Endothelial cell of hepatic sinusoid (primary cell): ENCODE measurements around the gene VTN.

Source experiments
- in situ Hi-C: cut with HindIII; loops from 2 replicates; pipeline ENCODE4 v1.10.0; 2017; ENCODE audit warnings: low sequenced_read_pairs

VTN gene

GRCh38 chr17:28324781-28325180 is 45.3 kb downstream of the VTN start:
- in situ Hi-C loops = no loop called here

GRCh38 chr17:28324267-28324745 is 45.8 kb downstream of the VTN start:
- in situ Hi-C loops = no loop called here

- in situ Hi-C loops = no loop called here
Observed at GRCh38 chr17:28320215-28321061, 49.7 kb downstream of the VTN start.

GRCh38 chr17:28319598-28319935 is 50.5 kb downstream of the VTN start:
- in situ Hi-C loops = loop anchor here (5.0 kb wide), 1 partner anchor 38 kb away; the partner anchor contains the start of gene POLDIP2

GRCh38 chr17:28318759-28319597 is 51.1 kb downstream of the VTN start, which contains the start of gene TMEM97:
TMEM97 (plus strand) TSS chr17:28319200; CDS start chr17:28319240, 40 bp downstream.
- in situ Hi-C loops = loop anchor here (5.0 kb wide), 1 partner anchor 38 kb away; the partner anchor contains the start of gene POLDIP2

GRCh38 chr17:28317966-28318758 is 51.9 kb downstream of the VTN start:
- in situ Hi-C loops = loop anchor here (5.0 kb wide), 1 partner anchor 39 kb away; the partner anchor contains the start of gene POLDIP2
